Measurements from ENCODE around the gene MISP. TPM values are rescaled to one million over a fixed set of nuclear protein-coding genes. Genes with fewer than 3 reads are reported as not detected.

The MISP gene
- total and polyA plus RNA-seq, 10 of the 15 experiments (the other 5 are each of a cell fraction or from before 2014, with no cell fraction given), result not detected

GRCh38 chr19:797528-798414, 46.9 kb downstream of the MISP start (continued):
- TF ChIP-seq MAX (IDR thresholded peaks at IDR 0.05; ENCODE audit: low read depth, low read length), result no peak
- TF ChIP-seq CHD1 (IDR thresholded peaks at IDR 0.05; ENCODE audit: low read depth, low read length), result no peak
- TF ChIP-seq IKZF1 (conservative IDR thresholded peaks at IDR 0.05), result peak; percentile 99
- no peak for TF ChIP-seq WRNIP1 (IDR thresholded peaks at IDR 0.05; ENCODE audit: borderline replicate concordance, low read depth, low read length)
- no peak for TF ChIP-seq ZBED1 (IDR thresholded peaks at IDR 0.05; ENCODE audit: borderline replicate concordance)
- TF ChIP-seq IKZF2 (IDR thresholded peaks at IDR 0.05), result no peak
- TF ChIP-seq RAD51 (IDR thresholded peaks at IDR 0.05), result no peak
- no peak for TF ChIP-seq IRF4 (IDR thresholded peaks at IDR 0.05; ENCODE audit: low read depth, low read length)
- no peak for TF ChIP-seq BCL11A (IDR thresholded peaks at IDR 0.05; ENCODE audit: low read depth, low read length)
- no peak for TF ChIP-seq HDAC2 (IDR thresholded peaks at IDR 0.05)
- TF ChIP-seq MXI1 (IDR thresholded peaks at IDR 0.05; ENCODE audit: low read depth, low read length), result no peak
- TF ChIP-seq GABPA (IDR thresholded peaks at IDR 0.05; ENCODE audit: low read depth), result no peak
- peak; percentile 78; the same call in 1 of the 2 replicates for TF ChIP-seq YY1 (IDR thresholded peaks at IDR 0.05; ENCODE audit: low read depth, low read length)
- no peak for TF ChIP-seq KDM1A (IDR thresholded peaks at IDR 0.05; ENCODE audit: borderline replicate concordance)
- no peak for TF ChIP-seq RELA (IDR thresholded peaks at IDR 0.05; ENCODE audit: borderline replicate concordance, partially characterized antibody)
- TF ChIP-seq ZNF384 (IDR thresholded peaks at IDR 0.05; ENCODE audit: borderline replicate concordance, low read depth, low read length), result no peak
- no peak for TF ChIP-seq IRF3 (IDR thresholded peaks at IDR 0.05)
- no peak for TF ChIP-seq TCF12 (IDR thresholded peaks at IDR 0.05; ENCODE audit: low read depth, low read length)
- TF ChIP-seq SMAD5 (IDR thresholded peaks at IDR 0.05; ENCODE audit: low read depth), result no peak
- TF ChIP-seq ESRRA (IDR thresholded peaks at IDR 0.05; ENCODE audit: low read length), result no peak
- TF ChIP-seq LARP7 (IDR thresholded peaks at IDR 0.05), result no peak; the same call in 1 of the 2 replicates
- no peak for TF ChIP-seq RCOR1 (conservative IDR thresholded peaks at IDR 0.05; ENCODE audit: low read depth, low read length)
- TF ChIP-seq HSF1 (IDR thresholded peaks at IDR 0.05; ENCODE audit: low read depth, low read length), result no peak
- TF ChIP-seq CHD2 (IDR thresholded peaks at IDR 0.05; ENCODE audit: borderline replicate concordance, low read depth, low read length), result peak; percentile 10; the same call in 1 of the 2 replicates
- no peak for TF ChIP-seq ZBTB4 (CRISPR knock-in tag; IDR thresholded peaks at IDR 0.05)
- TF ChIP-seq RFX5 (IDR thresholded peaks at IDR 0.05; ENCODE audit: low read depth, low read length), result no peak

Data from GM12878 (cell line).